ENCODE measurements around the gene DDAH2. TPM values are rescaled to one million over a fixed set of nuclear protein-coding genes. Genes with fewer than 3 reads are reported as not detected.

DDAH2 gene
- total RNA-seq, 2 donors from 2014 or later = 92.1 to 98.7 TPM

GRCh38 chr6:31775633-31776484 is 46.8 kb upstream of the DDAH2 start:
- no peaks in the 10 kb centered on the region for H3K27me3 ChIP-seq
- H3K4me1 ChIP-seq = peaks cover 4% of the 10 kb centered on the region
- peak overlapping the region in 1 of 2 donors; percentile 84 for H3K9ac ChIP-seq (ENCODE audit: low read depth in 2 of 2, low read length in 2 of 2)
- H3K36me3 ChIP-seq = no peaks in the 10 kb centered on the region
- H3K4me3 ChIP-seq = no peak overlapping the region
- no peak for TF ChIP-seq CTCF (IDR thresholded peaks at IDR 0.05)
- no peak for DNase-seq
- H3K9me3 ChIP-seq = no peaks in the 10 kb centered on the region
- H3K27ac ChIP-seq = peak overlapping the region; percentile 33
- intact Hi-C loops (cut with DNase I) = no loop called here

- peak overlapping the region; percentile 45 to 51 for H3K9ac ChIP-seq (ENCODE audit: low read depth in 2 of 2, low read length in 2 of 2)
- peak overlapping the region; percentile 33 for H3K27ac ChIP-seq
- TF ChIP-seq CTCF (IDR thresholded peaks at IDR 0.05) = no peak
Observed at GRCh38 chr6:31775184-31775583, 46.1 kb upstream of the DDAH2 start.

GRCh38 chr6:31771992-31772358 is 42.9 kb upstream of the DDAH2 start:
- no peak for TF ChIP-seq CTCF (IDR thresholded peaks at IDR 0.05)
- no peak overlapping the region for H3K9ac ChIP-seq (ENCODE audit: low read depth in 2 of 2, low read length in 2 of 2)
- H3K9me3 ChIP-seq = no peaks in the 10 kb centered on the region
- no peak overlapping the region for H3K27ac ChIP-seq
- no peak for DNase-seq
- H3K27me3 ChIP-seq = no peaks in the 10 kb centered on the region
- no peaks in the 10 kb centered on the region for H3K36me3 ChIP-seq
- intact Hi-C loops (cut with DNase I) = loop anchor here (5.0 kb wide), 1 partner anchor 60 kb away; no protein-coding TSS in a partner anchor
- no peak overlapping the region for H3K4me3 ChIP-seq
- peaks cover 3% of the 10 kb centered on the region for H3K4me1 ChIP-seq

More at GRCh38 chr6:31775184-31775583, 46.1 kb upstream of the DDAH2 start:
- H3K4me3 ChIP-seq = no peak overlapping the region
- H3K4me1 ChIP-seq = peaks cover 4% of the 10 kb centered on the region
- intact Hi-C loops (cut with DNase I) = no loop called here
- H3K9me3 ChIP-seq = no peaks in the 10 kb centered on the region
- H3K27me3 ChIP-seq = no peaks in the 10 kb centered on the region
- no peaks in the 10 kb centered on the region for H3K36me3 ChIP-seq
- DNase-seq = peak; percentile 80

GRCh38 chr6:31770860-31771259 is 41.8 kb upstream of the DDAH2 start:
- no peak for DNase-seq
- no peaks in the 10 kb centered on the region for H3K4me1 ChIP-seq
- no peaks in the 10 kb centered on the region for H3K9me3 ChIP-seq
- no peaks in the 10 kb centered on the region for H3K36me3 ChIP-seq
- intact Hi-C loops (cut with DNase I) = loop anchor here (5.0 kb wide), 1 partner anchor 61 kb away; no protein-coding TSS in a partner anchor
- H3K27ac ChIP-seq = peak overlapping the region; percentile 49
- H3K4me3 ChIP-seq = no peak overlapping the region
- no peak overlapping the region for H3K9ac ChIP-seq (ENCODE audit: low read depth in 2 of 2, low read length in 2 of 2)
- TF ChIP-seq CTCF (IDR thresholded peaks at IDR 0.05) = no peak
- no peaks in the 10 kb centered on the region for H3K27me3 ChIP-seq

- peak; percentile 93 for DNase-seq
- H3K36me3 ChIP-seq = no peaks in the 10 kb centered on the region
- TF ChIP-seq CTCF (IDR thresholded peaks at IDR 0.05) = peak; percentile 93
- no peaks in the 10 kb centered on the region for H3K27me3 ChIP-seq
- H3K4me3 ChIP-seq = no peak overlapping the region
- intact Hi-C loops (cut with DNase I) = loop anchor here (5.0 to 10.0 kb wide), 3 partner anchors 62 to 185 kb away; partner anchors contain the start of genes LY6G5C, NELFE and SKIC2
- H3K4me1 ChIP-seq = no peaks in the 10 kb centered on the region
- no peak overlapping the region for H3K9ac ChIP-seq (ENCODE audit: low read depth in 2 of 2, low read length in 2 of 2)
- no peaks in the 10 kb centered on the region for H3K9me3 ChIP-seq
- peak overlapping the region; percentile 77 for H3K27ac ChIP-seq
Observed at GRCh38 chr6:31769684-31770371, 40.7 kb upstream of the DDAH2 start.

Data from colonic mucosa (tissue), 4 donors.